Measurements from ENCODE around the gene CFAP251. TPM values are rescaled to one million over a fixed set of nuclear protein-coding genes. Genes with fewer than 3 reads are reported as not detected.

Gene CFAP251
- total and polyA plus RNA-seq, 2 donors (not counting 3 experiments of a cell fraction or from before 2014, with no cell fraction given) = 3.3 to 4.0 TPM

DNA sequence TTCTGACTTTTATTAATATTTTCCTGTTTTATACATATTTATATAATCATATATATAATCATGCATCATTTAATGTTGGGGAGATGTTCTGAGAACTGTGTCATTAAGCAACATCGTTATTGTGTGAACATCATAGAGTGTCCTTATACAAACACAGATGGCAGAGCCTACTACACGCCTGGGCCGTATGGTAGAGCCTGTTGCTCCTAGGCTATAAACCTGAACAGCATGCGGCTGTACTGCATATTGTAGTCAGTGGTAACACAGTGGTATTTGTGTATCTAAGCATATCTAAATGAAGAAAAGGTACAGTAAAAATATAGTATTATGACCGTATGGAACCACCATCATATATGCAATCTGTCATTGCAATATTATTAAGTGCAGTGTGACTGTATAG is 58.6 kb downstream of the CFAP251 start:
- Histone ChIP-seq H3K4me2 (ENCODE audit: insufficient read depth, low read length) (no peak overlapping the region), H3K9me1 (replicated peaks; ENCODE audit: control insufficient read depth, extremely low read depth, insufficient read depth, low read length) (no peaks in the 10 kb centered on the region), H3K9me3 (replicated peaks; ENCODE audit: control insufficient read depth, insufficient read depth, low read length) (no peaks in the 10 kb centered on the region), H3K36me3 (ENCODE audit: control insufficient read depth in 2 of 2, extremely low read depth in 1 of 2, insufficient read depth in 2 of 2, low read length in 2 of 2) (no peaks in the 10 kb centered on the region), H3K4me1 (ENCODE audit: control insufficient read depth, extremely low read depth, insufficient read depth, low read length) (no peaks in the 10 kb centered on the region), H3K4me3 (replicated peaks in 1 of 3; ENCODE audit: insufficient read depth in 1 of 3, low read depth in 1 of 3, low read length in 3 of 3) (no peak overlapping the region), H3K27me3 (ENCODE audit: control insufficient read depth in 2 of 2, insufficient read depth in 2 of 2, low read length in 2 of 2) (no peaks in the 10 kb centered on the region), H3K79me2 (ENCODE audit: control insufficient read depth, insufficient read depth, low read length) (no peaks in the 10 kb centered on the region), H3K9ac (replicated peaks; ENCODE audit: extremely low read depth, insufficient read depth, low read length) (no peak overlapping the region), H3K27ac (ENCODE audit: insufficient read depth, low read depth, low read length) (no peak overlapping the region), H4K20me1 (replicated peaks; ENCODE audit: control insufficient read depth, extremely low read depth, insufficient read depth, low read length) (no peaks in the 10 kb centered on the region), H2AFZ (ENCODE audit: low read depth, low read length) (no peak overlapping the region)
- ChIA-PET POLR2A (no interaction called here), CTCF (no interaction called here)
- BruUV-seq (replicated peaks) = no TSS peak
- FAIRE-seq = no peak
- no peak for TF ChIP-seq MYC (IDR thresholded peaks at IDR 0.05; ENCODE audit: low read depth, low read length)
- TF ChIP-seq POLR2A (IDR thresholded peaks at IDR 0.05; ENCODE audit: low read depth, low read length) = no peak
- TF ChIP-seq POLR2AphosphoS5 (IDR thresholded peaks at IDR 0.05; ENCODE audit: insufficient read depth, low read depth, low read length) = no peak
- TF ChIP-seq EZH2 (IDR thresholded peaks at IDR 0.05; ENCODE audit: borderline replicate concordance, low read depth, low read length, severe bottlenecking) = no peak
- TF ChIP-seq, protein P1, sequence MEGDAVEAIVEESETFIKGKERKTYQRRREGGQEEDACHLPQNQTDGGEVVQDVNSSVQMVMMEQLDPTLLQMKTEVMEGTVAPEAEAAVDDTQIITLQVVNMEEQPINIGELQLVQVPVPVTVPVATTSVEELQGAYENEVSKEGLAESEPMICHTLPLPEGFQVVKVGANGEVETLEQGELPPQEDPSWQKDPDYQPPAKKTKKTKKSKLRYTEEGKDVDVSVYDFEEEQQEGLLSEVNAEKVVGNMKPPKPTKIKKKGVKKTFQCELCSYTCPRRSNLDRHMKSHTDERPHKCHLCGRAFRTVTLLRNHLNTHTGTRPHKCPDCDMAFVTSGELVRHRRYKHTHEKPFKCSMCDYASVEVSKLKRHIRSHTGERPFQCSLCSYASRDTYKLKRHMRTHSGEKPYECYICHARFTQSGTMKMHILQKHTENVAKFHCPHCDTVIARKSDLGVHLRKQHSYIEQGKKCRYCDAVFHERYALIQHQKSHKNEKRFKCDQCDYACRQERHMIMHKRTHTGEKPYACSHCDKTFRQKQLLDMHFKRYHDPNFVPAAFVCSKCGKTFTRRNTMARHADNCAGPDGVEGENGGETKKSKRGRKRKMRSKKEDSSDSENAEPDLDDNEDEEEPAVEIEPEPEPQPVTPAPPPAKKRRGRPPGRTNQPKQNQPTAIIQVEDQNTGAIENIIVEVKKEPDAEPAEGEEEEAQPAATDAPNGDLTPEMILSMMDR (IDR thresholded peaks at IDR 0.05; ENCODE audit: extremely low read depth in 1 of 2, insufficient read depth in 1 of 2, low read depth in 1 of 2, low read length in 2 of 2) = no peak
- TF ChIP-seq FOS (IDR thresholded peaks at IDR 0.05; ENCODE audit: borderline replicate concordance, insufficient read depth, low read length) = no peak
- TF ChIP-seq GATA2 (IDR thresholded peaks at IDR 0.05; ENCODE audit: insufficient read depth, insufficient read length, low read depth, low read length) = no peak
- TF ChIP-seq, protein P2, sequence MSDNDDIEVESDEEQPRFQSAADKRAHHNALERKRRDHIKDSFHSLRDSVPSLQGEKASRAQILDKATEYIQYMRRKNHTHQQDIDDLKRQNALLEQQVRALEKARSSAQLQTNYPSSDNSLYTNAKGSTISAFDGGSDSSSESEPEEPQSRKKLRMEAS (IDR thresholded peaks at IDR 0.05; ENCODE audit: insufficient read depth, insufficient read length) = no peak
- TF ChIP-seq JUN (IDR thresholded peaks at IDR 0.05; ENCODE audit: borderline replicate concordance, insufficient read depth, insufficient read length, low read depth) = no peak
- intact Hi-C loops (cut with micrococcal nuclease) = no loop called here
- dilution Hi-C loops (cut with MboI; ENCODE audit: extremely low pct_ligation_motif_present, low sequenced_read_pairs) = no loop called here
- DNase-seq (ENCODE audit: low read depth, low spot score) = no peak
